Large intestine (tissue), 3 donors: Measurements from ENCODE around the gene SLC35E1. TPM values are rescaled to one million over a fixed set of nuclear protein-coding genes. Genes with fewer than 3 reads are reported as not detected.
"Not testable (repeated sequence)": the region's sequence is repeated elsewhere in the genome, so short reads cannot be mapped to it uniquely, and the experiment has no call there.

Experiments
- DNase-seq, 2 donors: peaks; one replicate each; pipeline versions ENCODE4 v3.0.0 to v3.0.0-alpha.2; 2013
- H3K27ac ChIP-seq: one replicate; pipeline ENCODE4 v1.5.1; 2013; ENCODE audit warnings: low read length
- H3K27me3 ChIP-seq: 2 replicates; pipeline ENCODE4 v1.6.1; 2013; ENCODE audit warnings: low read length; ENCODE audit not compliant: control insufficient read depth, insufficient read depth
- H3K36me3 ChIP-seq: 2 replicates; pipeline ENCODE4 v1.6.1; 2013; ENCODE audit warnings: low read length; ENCODE audit not compliant: control insufficient read depth, insufficient read depth
- H3K4me1 ChIP-seq: one replicate; pipeline ENCODE4 v1.6.1; 2013; ENCODE audit warnings: low read length; ENCODE audit not compliant: control insufficient read depth, insufficient read depth
- H3K4me3 ChIP-seq: one replicate; pipeline ENCODE4 v1.5.1; 2013; ENCODE audit warnings: low read length
- H3K9me3 ChIP-seq: one replicate; pipeline ENCODE4 v1.6.1; 2013; ENCODE audit warnings: mild to moderate bottlenecking, low read depth, low read length, moderate library complexity; ENCODE audit not compliant: control insufficient read depth
- WGBS: methylation state at CpG from one replicate; pipeline ENCODE4 v1.1.5; 2013; ENCODE audit warnings: low lambda C conversion rate; ENCODE audit not compliant: insufficient coverage; 5-methylcytosine and 5-hydroxymethylcytosine counted together
- polyA plus RNA-seq: library from polyadenylated mRNA; unstranded; fragments of 120-200 nt; gene quantifications from one replicate; pipeline ENCODE4 v1.2.1, GENCODE V29; 2013

The SLC35E1 gene
- polyA plus RNA-seq, 1 donor: 34.0 TPM

DNA sequence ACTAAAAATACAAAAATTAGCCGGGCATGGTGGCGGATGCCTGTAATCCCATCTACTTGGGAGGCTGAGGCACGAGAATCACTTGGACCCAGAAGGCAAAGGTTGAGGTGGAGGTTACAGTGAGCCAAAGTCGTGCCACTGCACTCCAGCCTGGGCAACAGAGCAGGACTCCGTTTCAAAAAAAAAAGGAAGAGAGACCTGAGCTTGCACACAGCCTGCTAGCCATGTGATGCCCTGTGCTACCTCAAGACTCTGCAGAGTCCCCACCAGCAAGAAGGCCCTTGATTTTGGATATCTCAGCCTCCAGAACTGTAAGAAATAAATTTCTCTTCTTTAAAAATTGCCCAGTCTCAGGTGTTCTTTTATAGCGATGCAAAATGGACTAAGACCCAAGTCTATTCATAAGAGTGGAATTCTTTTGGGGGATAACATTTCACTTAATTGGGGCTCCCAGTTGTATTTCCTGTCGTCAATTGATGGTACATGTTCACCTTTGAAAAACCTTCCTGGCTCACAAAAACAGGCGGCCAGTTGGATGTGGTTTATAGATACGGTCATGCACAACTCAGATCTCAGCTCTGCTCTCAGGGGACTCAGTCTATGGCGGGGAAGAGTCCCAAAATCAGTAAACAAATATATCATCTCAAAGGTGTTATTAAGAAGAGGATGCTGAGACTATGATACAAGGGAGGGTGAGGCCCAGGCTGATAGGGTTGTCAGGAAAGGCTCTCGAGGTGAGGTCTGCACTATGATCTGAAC, 27.6 kb downstream of the SLC35E1 start:
- H3K4me1 ChIP-seq: peaks cover 14% of the 10 kb centered on the region
- no peaks in the 10 kb centered on the region for H3K9me3 ChIP-seq
- H3K27ac ChIP-seq: no peak overlapping the region
- DNase-seq: no peak
- peaks cover 2% of the 10 kb centered on the region for H3K36me3 ChIP-seq
- H3K4me3 ChIP-seq: no peak overlapping the region
- WGBS: no CpG with 5 or more reads among the region's 11 CpGs
- no peaks in the 10 kb centered on the region for H3K27me3 ChIP-seq

DNA sequence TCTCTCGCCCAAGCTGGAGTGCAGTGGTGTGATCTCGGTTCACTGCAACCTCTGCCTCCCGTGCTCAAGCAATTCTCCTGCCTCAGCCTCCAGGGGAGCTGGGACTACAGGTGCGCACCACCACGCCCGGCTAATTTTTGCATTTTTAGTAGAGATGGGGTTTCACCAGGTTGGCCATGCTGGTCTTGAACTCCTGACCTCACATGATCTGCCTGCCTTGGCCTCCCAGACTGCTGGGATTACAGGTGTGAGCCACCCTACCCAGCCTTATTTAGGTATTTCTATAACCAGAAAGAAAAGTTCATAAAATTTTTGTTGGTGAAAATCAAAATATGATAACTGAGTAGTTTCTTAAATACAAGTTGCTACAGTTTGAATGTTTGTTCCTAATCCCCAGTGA, 28.5 kb downstream of the SLC35E1 start:
- H3K36me3 ChIP-seq, H3K4me3 ChIP-seq, DNase-seq, H3K27ac ChIP-seq, H3K27me3 ChIP-seq, H3K9me3 ChIP-seq: not testable (repeated sequence)
- 100% methylated on average over 3 of the region's 6 CpGs for WGBS
- H3K4me1 ChIP-seq: peaks cover 14% of the 10 kb centered on the region

DNA sequence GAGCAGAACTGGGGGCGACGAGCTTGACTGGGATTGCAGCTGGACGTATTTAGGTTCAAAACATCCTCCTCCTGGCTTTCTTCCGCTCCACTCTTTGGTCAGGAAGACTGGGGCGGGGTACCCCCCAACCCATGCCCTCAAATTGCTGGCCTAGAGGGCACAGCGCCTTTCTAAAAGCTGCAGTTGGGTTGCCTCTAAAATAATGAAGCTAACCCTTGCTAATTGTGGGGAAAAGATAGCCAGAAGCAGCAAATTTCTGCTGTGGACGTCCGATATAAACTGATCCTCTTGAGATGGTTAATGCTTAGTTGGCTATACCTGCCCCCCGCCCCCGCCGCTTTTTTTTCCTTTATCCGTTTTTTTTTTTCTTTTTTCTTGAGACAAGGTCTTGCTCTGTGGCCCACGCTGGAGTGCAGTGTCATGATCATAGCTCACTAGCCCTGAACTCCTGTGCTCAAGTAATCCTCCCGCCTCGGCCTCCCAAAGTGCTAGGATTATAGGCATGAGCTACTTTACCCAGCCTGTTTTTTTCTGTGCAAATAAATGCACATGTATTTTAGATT, 29.2 kb downstream of the SLC35E1 start:
- H3K36me3 ChIP-seq: peaks cover 13% of the 10 kb centered on the region
- H3K27me3 ChIP-seq: no peaks in the 10 kb centered on the region
- no peaks in the 10 kb centered on the region for H3K9me3 ChIP-seq
- peak overlapping the region; percentile 77 for H3K27ac ChIP-seq
- no peak for DNase-seq
- peaks cover 14% of the 10 kb centered on the region for H3K4me1 ChIP-seq
- WGBS: 0% methylated on average over 4 of the region's 15 CpGs
- H3K4me3 ChIP-seq: peak overlapping the region; percentile 88

- H3K36me3 ChIP-seq: peaks cover 21% of the 10 kb centered on the region
- peak; percentile 95 for DNase-seq
- H3K27me3 ChIP-seq: no peaks in the 10 kb centered on the region
- H3K4me3 ChIP-seq: peak within 1 kb of the TSS; percentile 88
- peaks cover 14% of the 10 kb centered on the region for H3K4me1 ChIP-seq
- no CpG with 5 or more reads among the region's 108 CpGs for WGBS
- peak within 1 kb of the TSS; percentile 86 for H3K27ac ChIP-seq
- H3K9me3 ChIP-seq: no peaks in the 10 kb centered on the region
Observed at GRCh38 chr19:16542045-16542909, 29.9 kb downstream of the SLC35E1 start, which contains the start of gene CHERP. Gene CHERP, minus strand, starts transcription at chr19:16542437. Its CDS starts 59 bp downstream, at chr19:16542378.

DNA sequence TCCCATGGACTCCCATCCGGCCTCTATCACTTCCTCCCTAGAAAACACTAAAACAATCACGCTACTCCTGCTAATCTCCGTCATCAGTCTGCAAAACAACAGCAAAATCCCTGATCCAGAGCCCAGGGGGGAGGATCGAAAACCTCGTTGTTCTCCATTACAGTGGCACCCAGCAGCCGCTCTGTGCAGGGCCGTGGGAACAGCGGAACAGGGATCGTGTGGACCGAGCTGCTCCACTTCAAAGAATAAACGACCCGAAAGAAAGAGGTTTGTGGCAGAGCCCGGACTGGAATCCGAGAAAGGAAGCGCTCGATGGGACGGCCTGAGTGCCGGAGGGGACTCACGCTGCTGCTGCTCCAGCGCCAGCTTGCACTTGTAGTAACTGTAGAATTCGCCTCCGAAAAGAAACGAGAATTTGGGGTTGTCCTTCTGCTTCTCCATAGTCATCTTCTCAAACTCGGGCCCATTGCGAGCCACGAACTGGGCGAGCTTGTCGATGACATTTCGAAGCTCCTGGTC, 30.6 kb downstream of the SLC35E1 start:
- no peak for DNase-seq
- peak overlapping the region; percentile 86 for H3K27ac ChIP-seq
- no peaks in the 10 kb centered on the region for H3K27me3 ChIP-seq
- H3K4me1 ChIP-seq: peaks cover 14% of the 10 kb centered on the region
- no CpG with 5 or more reads among the region's 29 CpGs for WGBS
- H3K4me3 ChIP-seq: peak overlapping the region; percentile 88
- H3K36me3 ChIP-seq: peaks cover 25% of the 10 kb centered on the region
- H3K9me3 ChIP-seq: no peaks in the 10 kb centered on the region

GRCh38 chr19:16540948-16541347, 31.3 kb downstream of the SLC35E1 start:
- no peak for DNase-seq
- peak overlapping the region; percentile 88 for H3K4me3 ChIP-seq
- peaks cover 32% of the 10 kb centered on the region for H3K36me3 ChIP-seq
- H3K27ac ChIP-seq: no peak overlapping the region
- WGBS: no CpG with 5 or more reads among the region's 12 CpGs
- H3K9me3 ChIP-seq: no peaks in the 10 kb centered on the region
- H3K27me3 ChIP-seq: no peaks in the 10 kb centered on the region
- H3K4me1 ChIP-seq: peaks cover 14% of the 10 kb centered on the region

DNA sequence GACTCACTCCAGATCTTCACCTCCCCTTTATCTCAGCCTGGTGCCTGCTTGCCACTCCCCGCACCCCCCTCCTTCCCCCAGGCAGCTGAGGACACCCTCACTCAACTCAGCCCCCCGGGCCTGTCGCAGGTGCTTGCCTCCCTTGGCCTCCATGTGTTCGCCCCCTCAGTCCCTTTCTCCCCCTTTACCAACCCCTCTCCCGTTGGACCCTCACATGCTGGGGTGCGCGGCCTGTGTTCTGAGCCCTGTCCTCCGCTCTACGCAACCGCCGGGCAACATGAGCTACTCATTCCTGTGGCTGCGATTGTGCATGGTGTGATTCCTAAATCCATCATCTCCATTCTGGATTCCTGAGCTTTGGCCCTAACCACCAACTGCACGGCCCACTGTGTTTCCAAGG, 35.1 kb downstream of the SLC35E1 start:
- Histone ChIP-seq H3K36me3 (peaks cover 67% of the 10 kb centered on the region), H3K27ac (no peak overlapping the region), H3K4me1 (peaks cover 10% of the 10 kb centered on the region), H3K9me3 (no peaks in the 10 kb centered on the region), H3K27me3 (no peaks in the 10 kb centered on the region), H3K4me3 (no peak overlapping the region)
- no CpG with 5 or more reads among the region's 13 CpGs for WGBS
- DNase-seq: no peak

DNA sequence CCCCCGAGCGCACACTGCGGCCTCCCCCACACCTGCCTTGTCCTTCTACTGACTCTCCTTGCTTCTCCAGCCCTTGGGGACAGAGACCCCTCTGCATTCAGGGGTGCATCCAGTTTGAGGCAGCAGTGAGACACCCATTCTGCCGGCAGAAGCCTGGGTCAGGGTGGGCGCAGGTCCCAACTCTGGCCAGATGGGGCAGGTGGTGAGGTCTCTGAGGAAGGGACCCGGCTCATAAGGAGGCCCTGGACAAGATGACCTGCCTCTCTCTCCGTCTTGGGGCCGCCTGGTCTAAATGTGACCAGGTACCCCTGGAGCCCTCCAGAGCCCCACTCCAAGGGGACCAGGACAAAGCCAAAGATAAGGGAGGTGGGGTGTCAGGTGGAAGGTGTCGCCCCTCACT, 36.1 kb downstream of the SLC35E1 start:
- Histone ChIP-seq H3K27me3 (no peaks in the 10 kb centered on the region), H3K27ac (no peak overlapping the region), H3K4me3 (no peak overlapping the region), H3K4me1 (peaks cover 6% of the 10 kb centered on the region), H3K36me3 (peaks cover 77% of the 10 kb centered on the region), H3K9me3 (no peaks in the 10 kb centered on the region)
- WGBS: no CpG with 5 or more reads among the region's 9 CpGs
- DNase-seq: no peak

GRCh38 chr19:16535381-16535780, 36.8 kb downstream of the SLC35E1 start:
- DNase-seq: no peak
- no peaks in the 10 kb centered on the region for H3K9me3 ChIP-seq
- 80% methylated on average over 1 of the region's 18 CpGs for WGBS
- no peaks in the 10 kb centered on the region for H3K27me3 ChIP-seq
- no peak overlapping the region for H3K27ac ChIP-seq
- H3K4me1 ChIP-seq: no peaks in the 10 kb centered on the region
- no peak overlapping the region for H3K4me3 ChIP-seq
- peaks cover 84% of the 10 kb centered on the region for H3K36me3 ChIP-seq
